C4-2B (cell line): ENCODE results near the gene REEP1.

Source experiments
- CTCF ChIP-seq: fragments of 450-650 bp; conservative IDR thresholded peaks from 2 replicates; pipeline ENCODE4 v1.5.1; 2017; ENCODE audit warnings: mild to moderate bottlenecking
- ZFX ChIP-seq: fragments of 450-650 bp; IDR thresholded peaks from 2 replicates; pipeline ENCODE4 v1.6.1; 2017

GRCh38 chr2:86275962-86276361 is 61.5 kb downstream of the REEP1 start:
- no peak for TF ChIP-seq CTCF
- no peak for TF ChIP-seq ZFX
